GM19463 (cell line): ENCODE data around the gene PGAM5.

ENCODE experiments used
- ATAC-seq: cut with Tn5 transposase; IDR thresholded peaks from one replicate; pipeline ENCODE4 v1.9.1; 2021; ENCODE audit warnings: mild to moderate bottlenecking, moderate library complexity; ENCODE audit not compliant: unreplicated experiment

Gene PGAM5

GRCh38 chr12:132710405-132711079, at the start of gene PGAM5:
Gene PGAM5 (plus strand): TSS chr12:132710842. CDS start chr12:132710877, 35 bp downstream.
- peak; percentile 89 for ATAC-seq

DNA sequence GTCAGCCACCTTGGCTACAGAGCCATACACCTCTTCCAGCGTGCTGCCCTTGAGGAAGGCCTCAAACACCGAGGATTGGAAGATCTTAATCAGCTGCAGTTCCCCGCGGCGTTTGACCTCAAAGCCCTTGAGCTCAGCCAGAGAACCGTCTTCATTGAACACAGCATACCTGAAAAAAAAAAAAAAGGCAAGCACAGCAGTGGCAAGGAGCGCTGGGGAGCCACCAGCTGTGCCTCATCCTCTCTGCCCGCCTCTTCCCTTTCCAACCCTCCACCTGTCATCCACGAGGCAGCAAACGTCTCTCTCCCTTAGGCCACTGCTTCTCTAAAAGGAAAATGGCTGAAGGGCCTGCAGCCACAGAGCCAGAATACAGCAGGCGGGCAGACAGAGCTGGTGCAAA, 49.6 kb upstream of the PGAM5 start:
- ATAC-seq, result no peak

DNA sequence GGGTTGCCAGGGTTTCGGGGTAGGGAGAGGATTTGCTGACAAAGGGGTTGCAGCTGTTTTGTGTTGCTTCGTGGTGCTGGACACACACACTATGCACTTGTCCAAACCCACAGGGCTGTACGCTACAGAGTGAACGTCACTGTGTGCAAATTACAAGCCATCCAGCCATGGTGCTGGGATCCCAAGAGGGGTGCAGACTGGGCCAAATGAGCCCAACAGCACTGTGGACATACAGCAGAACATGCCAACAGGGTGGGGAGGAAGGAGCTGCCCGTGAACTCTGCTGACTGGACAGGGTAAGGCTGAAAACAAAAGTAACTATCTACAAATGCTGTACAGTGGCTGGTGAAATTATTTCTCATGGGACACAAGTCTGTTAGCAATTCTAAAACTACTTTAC, 48.7 kb upstream of the PGAM5 start:
- no peak for ATAC-seq

GRCh38 chr12:132662901-132663755, 47.5 kb upstream of the PGAM5 start:
- ATAC-seq, result no peak

DNA sequence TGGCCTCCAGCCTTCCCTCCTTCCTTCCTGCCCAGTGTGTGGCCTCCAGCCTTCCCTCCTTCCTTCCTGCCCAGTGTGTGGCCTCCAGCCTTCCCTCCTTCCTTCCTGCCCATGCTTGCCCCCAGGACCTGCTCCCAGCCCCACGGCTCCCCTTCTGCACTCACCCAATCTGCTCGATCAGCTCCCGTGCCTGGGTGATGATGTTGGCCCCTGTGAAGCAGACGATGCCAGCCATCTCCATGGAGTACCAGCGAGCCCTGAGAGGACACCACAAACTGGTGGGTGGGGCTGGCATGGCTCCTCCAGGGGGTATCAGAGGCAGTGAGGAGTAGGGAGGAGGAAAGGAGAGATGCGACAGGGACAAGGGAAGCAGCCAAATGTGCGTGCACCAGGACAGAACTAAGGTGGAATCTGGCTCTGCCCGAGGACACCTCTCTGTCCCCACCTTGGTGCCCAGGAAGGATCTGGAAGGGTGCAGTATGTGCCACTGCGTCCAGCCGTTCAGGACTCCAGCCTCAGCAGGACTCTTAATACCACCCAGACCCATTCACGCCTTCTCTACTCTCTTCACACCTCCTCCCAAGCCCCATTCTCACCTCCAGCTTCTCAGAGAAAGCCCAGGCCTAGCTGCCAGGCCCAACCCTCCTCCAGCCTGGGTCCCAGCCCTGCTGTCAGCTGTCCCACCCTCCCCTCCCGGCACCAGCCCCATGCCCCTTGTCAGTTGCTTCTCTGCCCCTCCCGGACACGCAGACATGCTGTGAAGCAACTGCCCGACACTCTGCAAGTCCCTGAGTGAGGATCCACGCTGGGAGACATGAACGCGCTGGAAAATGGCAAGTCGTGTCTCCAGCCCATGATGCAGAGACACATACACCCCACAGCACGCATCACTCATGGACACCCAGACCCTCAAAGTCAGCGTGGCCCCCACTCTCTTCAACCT, 46.2 kb upstream of the PGAM5 start:
- no peak for ATAC-seq

DNA sequence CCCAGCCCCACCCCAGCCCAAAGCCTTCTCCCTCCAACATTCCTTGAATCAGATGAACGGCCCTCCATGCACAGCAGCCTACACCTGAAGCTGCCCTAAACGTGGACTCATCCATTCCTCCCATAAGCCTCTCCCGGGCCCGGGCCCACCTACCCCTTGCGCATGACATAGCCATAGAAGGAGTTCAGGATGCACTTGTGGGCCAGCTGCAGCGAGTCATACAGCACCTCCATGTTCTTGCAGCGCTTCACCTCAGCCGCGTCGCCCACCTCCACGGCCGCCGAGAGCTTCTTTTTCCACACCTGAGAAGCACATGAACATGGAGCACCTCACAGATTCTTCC, 45.5 kb upstream of the PGAM5 start:
- ATAC-seq, result no peak

GRCh38 chr12:132665794-132666193, 44.8 kb upstream of the PGAM5 start:
- no peak for ATAC-seq

GRCh38 chr12:132668191-132669088, 42.2 kb upstream of the PGAM5 start:
- ATAC-seq, result no peak

GRCh38 chr12:132669166-132669879, 41.3 kb upstream of the PGAM5 start:
- no peak for ATAC-seq

DNA sequence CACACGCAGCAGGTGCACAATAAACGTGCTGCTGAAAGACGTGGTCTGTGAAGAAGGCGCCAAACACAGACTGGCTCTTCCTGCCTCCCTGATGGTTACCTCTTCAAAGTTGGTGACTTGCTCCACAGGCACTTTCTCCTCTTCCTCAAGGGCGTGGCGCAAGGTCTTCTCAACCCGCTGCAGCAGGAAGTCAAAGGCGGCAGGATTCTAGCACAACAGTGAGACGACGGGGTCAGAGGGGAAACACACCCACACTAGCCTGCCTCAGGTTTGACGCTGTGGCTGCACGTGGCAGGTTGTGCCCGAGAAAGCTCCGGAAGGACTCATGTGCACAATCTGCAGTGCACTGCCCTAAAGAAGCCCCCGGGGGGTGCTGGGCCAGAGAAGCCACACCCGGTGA, 38.5 kb upstream of the PGAM5 start:
- no peak for ATAC-seq

DNA sequence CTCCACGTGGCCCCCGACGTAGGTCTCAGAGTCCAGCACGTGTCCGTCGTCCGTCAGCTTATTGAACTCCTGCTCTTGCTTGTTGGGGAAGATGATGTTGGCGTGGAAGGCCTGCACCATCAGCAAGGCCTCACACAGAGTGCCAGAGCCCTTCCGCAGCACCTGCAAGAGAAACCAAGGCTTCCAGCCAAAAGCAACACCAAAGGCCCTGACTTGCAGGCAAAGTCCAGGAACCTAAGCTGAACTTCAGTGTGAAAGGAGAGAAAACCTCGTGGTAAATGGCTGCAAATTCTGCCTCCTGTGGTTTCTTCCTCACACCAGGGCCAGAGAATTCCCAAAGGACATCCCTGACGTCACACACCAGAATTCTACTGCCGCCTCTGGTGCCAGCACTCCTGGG, 38.0 kb upstream of the PGAM5 start:
- ATAC-seq, result no peak

- ATAC-seq, result no peak
Observed at GRCh38 chr12:132673288-132674179, 37.1 kb upstream of the PGAM5 start.

GRCh38 chr12:132674561-132674960, 36.1 kb upstream of the PGAM5 start:
- no peak for ATAC-seq

DNA sequence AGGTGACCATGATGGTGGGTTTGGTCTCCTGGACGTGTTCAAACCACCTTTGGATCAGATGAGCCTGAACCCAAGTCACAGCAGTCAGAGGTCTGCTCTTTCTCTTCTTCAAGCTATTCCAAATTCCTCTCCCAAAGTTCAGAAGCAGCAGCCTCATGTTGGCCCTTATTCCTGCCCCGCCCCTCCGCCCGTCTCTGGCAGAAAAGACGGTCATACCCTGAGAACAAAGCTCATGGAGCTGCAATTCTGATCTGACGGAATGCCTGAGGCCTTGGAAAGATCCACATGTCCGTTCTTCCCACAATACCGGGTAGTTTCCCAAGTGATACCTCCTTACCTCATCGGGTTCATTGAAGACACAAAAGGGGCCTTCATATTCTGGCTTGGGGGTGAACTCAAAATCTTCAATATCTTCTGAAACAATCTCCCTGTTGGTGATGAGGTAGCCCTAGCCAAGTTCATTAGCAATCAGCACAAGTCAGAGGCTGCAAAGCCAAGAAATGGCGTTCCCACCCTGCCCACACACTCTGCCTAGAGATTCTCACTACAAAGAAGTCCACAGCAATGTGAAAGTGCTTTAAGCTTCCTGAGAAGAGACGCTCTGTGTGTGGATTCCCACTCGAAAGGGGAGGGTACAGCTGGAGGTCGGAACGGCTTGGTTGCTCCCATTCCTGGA, 34.7 kb upstream of the PGAM5 start:
- no peak for ATAC-seq

GRCh38 chr12:132677492-132677891, 33.1 kb upstream of the PGAM5 start:
- ATAC-seq, result no peak

DNA sequence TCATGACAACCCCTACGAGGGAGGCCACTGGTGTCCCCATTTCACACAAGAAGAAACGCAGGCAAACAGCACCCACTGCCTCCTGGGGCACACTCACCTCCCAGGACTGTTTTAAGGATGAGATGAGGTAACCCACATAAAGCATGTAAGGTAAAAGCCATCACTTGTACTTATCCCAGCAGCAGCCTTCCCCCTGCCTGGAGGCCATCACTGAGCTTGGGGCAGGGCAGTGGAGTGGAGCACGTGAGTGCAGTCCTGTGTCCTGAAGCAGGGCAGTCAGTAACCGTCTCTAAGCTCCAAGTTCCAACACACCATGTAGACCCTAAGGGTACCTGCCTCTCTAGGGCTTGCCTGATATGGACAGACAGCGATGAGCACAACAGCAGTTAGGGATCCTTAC, 25.2 kb upstream of the PGAM5 start:
- ATAC-seq, result no peak

DNA sequence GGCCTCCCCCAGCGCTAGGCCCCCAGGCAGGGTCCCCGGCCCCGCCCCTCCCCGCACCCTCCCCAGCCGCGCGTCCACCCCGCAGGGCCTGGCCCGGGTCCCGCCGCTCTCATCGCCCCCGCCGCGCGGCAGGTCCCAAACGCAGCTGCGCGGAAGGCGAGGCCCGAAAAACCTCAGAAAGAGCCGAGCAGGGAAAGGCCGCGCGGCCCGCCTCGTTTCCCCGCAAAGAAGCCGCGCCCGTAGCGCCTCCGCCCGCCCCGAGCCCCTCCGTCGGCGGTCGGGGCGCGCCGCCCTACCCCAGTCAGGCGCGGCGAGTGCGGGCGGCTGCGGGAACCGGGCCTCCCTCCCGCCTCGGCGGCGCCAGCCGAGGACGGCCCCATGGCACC, 23.8 kb upstream of the PGAM5 start:
- ATAC-seq, result peak; percentile 32
